GM12873 (cell line): Measurements from ENCODE around the gene ATP2B2.

Experiments
- TF ChIP-seq, protein P1 (sequence below): IDR thresholded peaks from 2 replicates; pipeline ENCODE4 v1.5.1; 2012; ENCODE audit warnings: low read depth, mild to moderate bottlenecking, moderate library complexity, low read length, control low read depth; ENCODE audit not compliant: insufficient read depth; ENCODE audit errors: missing control alignments

Gene ATP2B2

DNA sequence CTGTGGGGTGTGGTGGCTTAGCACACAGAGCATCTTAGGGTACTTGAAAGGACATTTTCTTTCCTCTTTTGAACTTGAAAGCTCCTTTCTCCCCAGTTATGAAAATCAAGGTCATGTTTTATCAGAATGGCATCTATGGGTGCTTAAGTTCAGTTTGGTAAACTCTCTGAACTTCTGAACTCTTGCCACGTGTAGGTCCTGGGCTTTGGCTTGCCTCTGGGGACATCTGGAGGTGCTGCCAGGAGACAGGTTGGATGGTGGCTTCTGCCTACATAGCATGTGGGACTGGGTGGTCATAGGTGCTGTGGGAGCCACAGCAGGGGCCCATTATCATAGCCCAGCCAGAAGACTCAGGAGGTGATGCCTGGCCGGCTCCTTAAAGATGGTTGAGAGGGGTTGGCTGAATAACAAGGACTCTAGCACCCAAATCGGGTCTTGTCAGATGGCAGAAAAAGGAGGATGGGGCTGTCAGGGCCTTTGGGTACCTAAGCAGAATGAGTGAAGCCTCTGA lies 228.2 kb downstream of the ATP2B2 start:
- TF ChIP-seq, protein P1, sequence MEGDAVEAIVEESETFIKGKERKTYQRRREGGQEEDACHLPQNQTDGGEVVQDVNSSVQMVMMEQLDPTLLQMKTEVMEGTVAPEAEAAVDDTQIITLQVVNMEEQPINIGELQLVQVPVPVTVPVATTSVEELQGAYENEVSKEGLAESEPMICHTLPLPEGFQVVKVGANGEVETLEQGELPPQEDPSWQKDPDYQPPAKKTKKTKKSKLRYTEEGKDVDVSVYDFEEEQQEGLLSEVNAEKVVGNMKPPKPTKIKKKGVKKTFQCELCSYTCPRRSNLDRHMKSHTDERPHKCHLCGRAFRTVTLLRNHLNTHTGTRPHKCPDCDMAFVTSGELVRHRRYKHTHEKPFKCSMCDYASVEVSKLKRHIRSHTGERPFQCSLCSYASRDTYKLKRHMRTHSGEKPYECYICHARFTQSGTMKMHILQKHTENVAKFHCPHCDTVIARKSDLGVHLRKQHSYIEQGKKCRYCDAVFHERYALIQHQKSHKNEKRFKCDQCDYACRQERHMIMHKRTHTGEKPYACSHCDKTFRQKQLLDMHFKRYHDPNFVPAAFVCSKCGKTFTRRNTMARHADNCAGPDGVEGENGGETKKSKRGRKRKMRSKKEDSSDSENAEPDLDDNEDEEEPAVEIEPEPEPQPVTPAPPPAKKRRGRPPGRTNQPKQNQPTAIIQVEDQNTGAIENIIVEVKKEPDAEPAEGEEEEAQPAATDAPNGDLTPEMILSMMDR: no peak

DNA sequence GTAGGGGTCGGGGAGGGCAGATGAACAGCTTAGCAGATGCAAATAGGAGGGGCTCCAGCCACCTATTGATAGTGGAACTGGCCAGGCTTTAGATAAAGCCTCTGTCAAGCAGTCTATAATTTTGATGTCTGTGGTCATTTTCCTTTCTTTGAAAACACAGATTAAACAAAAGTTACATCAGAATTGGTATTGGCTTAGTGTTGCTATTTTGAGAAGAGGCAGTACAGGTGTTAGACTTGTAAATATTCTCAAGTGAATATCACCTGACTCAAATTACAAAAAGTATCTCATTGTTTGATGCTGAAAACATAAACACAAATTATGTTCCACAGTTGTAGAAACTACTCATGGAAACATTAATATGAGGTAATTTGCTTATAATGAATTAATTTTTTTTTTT lies 230.8 kb downstream of the ATP2B2 start:
- TF ChIP-seq, protein P1: no peak
